Adrenal gland (tissue), 12 donors: ENCODE data around the gene ISCA1. TPM values are rescaled to one million over a fixed set of nuclear protein-coding genes. Genes with fewer than 3 reads are reported as not detected.

Source experiments
- DNase-seq, 7 donors: peaks; one replicate each; pipeline ENCODE4 v3.0.0-alpha.2; 2019 to 2020
- H3K27ac ChIP-seq, 5 donors: fragments of 200-600 bp; sonication (generic) in 4 of 5; 1 replicate in 3 of 5; 2 replicates in 2 of 5; pipeline versions ENCODE4 v1.5.1 to v1.8.0; 2016 to 2020; ENCODE audit warnings: mild to moderate bottlenecking in 1 of 5
- H3K27me3 ChIP-seq: fragments of 200-600 bp; 2 replicates; pipeline ENCODE4 v1.8.0; 2021
- H3K36me3 ChIP-seq, 2 donors: fragments of 200-600 bp; replicated peaks in 1 of 2; 1 replicate in 1 of 2; 2 replicates in 1 of 2; pipeline versions ENCODE4 v1.5.1 to v1.8.0; 2018 to 2022
- H3K4me1 ChIP-seq, 2 donors: fragments of 200-600 bp; replicated peaks in 1 of 2; 1 replicate in 1 of 2; 2 replicates in 1 of 2; pipeline versions ENCODE4 v1.5.1 to v1.8.0; 2018 to 2021
- H3K4me3 ChIP-seq, 4 donors: fragments of 200-600 bp; sonication (generic) in 3 of 4; one replicate each; pipeline ENCODE4 v1.5.1; 2016 to 2018
- H3K9me3 ChIP-seq, 3 donors: fragments of 200-600 bp; sonication (generic) in 1 of 3; replicated peaks in 1 of 3; 1 replicate in 2 of 3; 2 replicates in 1 of 3; pipeline versions ENCODE4 v1.5.1 to v1.8.0; 2016 to 2021
- POLR2A ChIP-seq, 2 donors: fragments of 450-650 bp; IDR thresholded peaks; one replicate each; pipeline ENCODE4 v1.6.1; 2017; ENCODE audit warnings: antibody characterized with exemption in 2 of 2, mild to moderate bottlenecking in 2 of 2, moderate library complexity in 1 of 2
- WGBS, 4 donors: extraction: QIAGEN DNeasy Blood & Tissue Kit in 2 of 4; methylation state at CpG; one replicate each; pipeline versions ENCODE4 v1.1.5 to v1.1.7; 2013 to 2017; 5-methylcytosine and 5-hydroxymethylcytosine counted together
- intact Hi-C, 2 donors: fragments of 100-400 bp; cut with DNase I; formaldehyde crosslinking; loops; one replicate each; pipeline versions ENCODE4 v1.14.1 to v1.15.0; 2022 to 2023
- polyA plus RNA-seq, 3 donors: library from polyadenylated mRNA; stranded (reverse); fragments of 200-250 nt in 2 of 3; fragments of 350-450 nt in 1 of 3; fragmentation: Illumina TruSeq in 1 of 3; extraction: RNeasy Lipid Tissue Mini Kit (QIAGEN cat#74804) in 1 of 3; gene quantifications; one replicate each; pipeline ENCODE4 v1.2.3, GENCODE V29; 2013 to 2014
- total RNA-seq, 9 donors: library from RNA; depleted of rRNA in 4 of 9; stranded (reverse); fragments of >200 nt in 4 of 9; fragments of 120-200 nt in 1 of 9; fragmentation: NEBNext Ultra II Directional in 1 of 9; extraction: Animal tissue kit (Norgen Biotek cat#: 25700) in 1 of 9; gene quantifications; one replicate each; pipeline versions ENCODE4 v1.1.0 to v1.2.4, GENCODE V29; 2013 to 2023
- TF ChIP-seq, protein P1 (sequence below), 6 experiments: fragments of 450-650 bp in 4 of 6; fragments of 200-600 bp in 2 of 6; sonication (generic) in 1 of 6; IDR thresholded peaks; 1 replicate in 5 of 6; 2 replicates in 1 of 6; pipeline versions ENCODE4 v1.5.1 to v1.8.0; 2016 to 2021; ENCODE audit warnings: antibody characterized with exemption in 6 of 6, mild to moderate bottlenecking in 2 of 6, moderate library complexity in 1 of 6
- donor health status: healthy with polysubstance abuse.
- donor health status: Bipolar disorder and iron deficiency.
- donor health status: DM: yes; HTN: yes; CAD: no.
- donor health status: DM: no; HTN: no; CAD: no.
- donor health status: DM: no; HTN: no; CAD: no.
- donor health status: DM: yes; HTN: yes; CAD: no.

The ISCA1 gene
- total and polyA plus RNA-seq, 12 donors, result 16.3 to 128 (median 50.7) TPM

DNA sequence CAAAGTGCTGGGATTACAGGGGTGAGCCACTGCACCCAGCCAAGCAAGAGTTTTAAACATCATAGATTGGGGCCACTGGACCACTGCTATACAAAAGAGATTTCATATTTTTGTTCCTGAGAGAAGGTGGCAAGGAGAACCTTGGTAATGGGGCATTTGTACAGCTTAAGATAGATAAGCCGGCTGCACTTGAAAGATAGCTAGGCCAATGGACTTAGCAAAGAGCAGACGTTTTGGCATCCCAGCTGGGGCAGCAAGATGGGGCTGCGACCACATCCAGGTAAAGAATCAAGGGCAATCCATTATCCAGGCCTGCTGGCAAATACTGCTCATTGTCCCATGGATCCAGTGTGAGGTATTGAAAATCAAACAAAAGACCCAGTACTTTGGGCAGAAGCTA lies 3.9 kb upstream of the ISCA1 start:
- Histone ChIP-seq H3K9me3 (no peaks in the 10 kb centered on the region), H3K36me3 (peaks cover 0 to 12% of the 10 kb centered on the region in 2 donors), H3K27ac (no peak overlapping the region), H3K4me1 (peaks cover 2 to 7% of the 10 kb centered on the region in 2 donors), H3K4me3 (no peak overlapping the region), H3K27me3 (no peaks in the 10 kb centered on the region)
- WGBS, 4 donors, result 48 to 62% (median 57%) methylated on average over 3 of the region's 3 CpGs
- intact Hi-C loops, result no loop called here
- no peak for DNase-seq
- no peak for TF ChIP-seq POLR2A (IDR thresholded peaks at IDR 0.05)
- TF ChIP-seq, protein P1, sequence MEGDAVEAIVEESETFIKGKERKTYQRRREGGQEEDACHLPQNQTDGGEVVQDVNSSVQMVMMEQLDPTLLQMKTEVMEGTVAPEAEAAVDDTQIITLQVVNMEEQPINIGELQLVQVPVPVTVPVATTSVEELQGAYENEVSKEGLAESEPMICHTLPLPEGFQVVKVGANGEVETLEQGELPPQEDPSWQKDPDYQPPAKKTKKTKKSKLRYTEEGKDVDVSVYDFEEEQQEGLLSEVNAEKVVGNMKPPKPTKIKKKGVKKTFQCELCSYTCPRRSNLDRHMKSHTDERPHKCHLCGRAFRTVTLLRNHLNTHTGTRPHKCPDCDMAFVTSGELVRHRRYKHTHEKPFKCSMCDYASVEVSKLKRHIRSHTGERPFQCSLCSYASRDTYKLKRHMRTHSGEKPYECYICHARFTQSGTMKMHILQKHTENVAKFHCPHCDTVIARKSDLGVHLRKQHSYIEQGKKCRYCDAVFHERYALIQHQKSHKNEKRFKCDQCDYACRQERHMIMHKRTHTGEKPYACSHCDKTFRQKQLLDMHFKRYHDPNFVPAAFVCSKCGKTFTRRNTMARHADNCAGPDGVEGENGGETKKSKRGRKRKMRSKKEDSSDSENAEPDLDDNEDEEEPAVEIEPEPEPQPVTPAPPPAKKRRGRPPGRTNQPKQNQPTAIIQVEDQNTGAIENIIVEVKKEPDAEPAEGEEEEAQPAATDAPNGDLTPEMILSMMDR (IDR thresholded peaks at IDR 0.05), result no peak

DNA sequence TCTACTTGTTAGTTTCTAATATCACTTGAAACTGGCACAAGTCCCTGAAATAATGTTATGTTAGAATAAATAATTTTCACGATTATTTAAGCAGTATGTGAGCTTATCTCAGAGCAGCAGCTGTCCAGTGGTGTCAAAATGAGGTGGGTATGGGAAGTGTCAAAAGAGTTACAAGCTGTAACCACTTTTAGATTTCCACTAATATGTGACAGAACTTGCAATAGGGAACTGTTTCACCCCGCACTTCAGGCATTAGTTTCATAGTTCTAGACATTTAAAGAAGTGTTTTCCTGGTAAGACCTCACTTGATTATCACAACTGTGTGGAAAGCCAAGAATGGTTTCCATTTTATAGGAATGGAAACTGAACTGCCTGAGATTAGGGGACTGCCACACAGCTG lies 2.9 kb upstream of the ISCA1 start:
- H3K27ac ChIP-seq, result no peak overlapping the region
- intact Hi-C loops, result no loop called here

DNA sequence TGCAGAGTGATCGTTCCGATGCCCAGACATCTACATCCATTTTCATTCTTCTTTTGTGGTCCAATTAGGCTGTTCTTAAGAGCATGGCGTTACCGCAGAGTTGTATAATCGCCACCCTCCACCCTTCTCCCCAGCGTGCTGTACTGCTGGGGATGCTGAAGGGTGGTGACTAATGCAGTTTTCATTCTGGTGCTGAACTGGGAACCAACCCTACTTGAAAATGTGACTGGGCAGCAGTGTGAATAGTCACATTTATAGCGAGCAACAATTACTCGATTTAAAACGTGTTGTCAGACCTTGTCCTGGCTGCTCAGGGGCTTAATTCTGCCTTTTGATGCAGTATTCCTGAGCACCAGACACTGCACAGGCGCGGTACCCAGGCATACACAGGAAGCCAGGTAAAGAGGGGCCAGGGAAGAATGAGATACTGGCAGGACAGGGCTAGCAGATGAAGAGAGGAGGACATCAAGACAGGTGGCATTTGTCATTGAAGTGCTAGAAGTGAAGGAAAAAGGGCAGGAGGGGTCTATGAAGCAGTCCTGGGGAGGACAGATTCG lies 719 bp upstream of the ISCA1 start:
- WGBS, 4 donors, result 13 to 18% (median 15%) methylated on average over 12 of the region's 12 CpGs
- TF ChIP-seq, protein P1 (IDR thresholded peaks at IDR 0.05), result no peak
- TF ChIP-seq POLR2A (IDR thresholded peaks at IDR 0.05), result no peak
- Histone ChIP-seq H3K9me3 (no peaks in the 10 kb centered on the region), H3K36me3 (peaks cover 0 to 7% of the 10 kb centered on the region in 2 donors), H3K27ac (peak overlapping the region; percentile 51 to 99 (median 98)), H3K27me3 (no peaks in the 10 kb centered on the region), H3K4me3 (peak overlapping the region; percentile 30 to 82 (median 61)), H3K4me1 (peaks cover 10 to 30% of the 10 kb centered on the region in 2 donors)
- intact Hi-C loops, result no loop called here
- DNase-seq, result peak in 1 of 7 donors; percentile 71

More for the DNA sequence above, 2.9 kb upstream of the ISCA1 start:
- DNase-seq, result no peak
- Histone ChIP-seq H3K27me3 (no peaks in the 10 kb centered on the region), H3K36me3 (peaks cover 0 to 12% of the 10 kb centered on the region in 2 donors), H3K4me1 (peaks cover 10 to 17% of the 10 kb centered on the region in 2 donors), H3K4me3 (no peak overlapping the region), H3K9me3 (no peaks in the 10 kb centered on the region)
- WGBS, 4 donors, result 50 to 75% (median 70%) methylated on average over 2 of the region's 2 CpGs
- TF ChIP-seq, protein P1 (IDR thresholded peaks at IDR 0.05), result no peak
- TF ChIP-seq POLR2A (IDR thresholded peaks at IDR 0.05), result no peak

DNA sequence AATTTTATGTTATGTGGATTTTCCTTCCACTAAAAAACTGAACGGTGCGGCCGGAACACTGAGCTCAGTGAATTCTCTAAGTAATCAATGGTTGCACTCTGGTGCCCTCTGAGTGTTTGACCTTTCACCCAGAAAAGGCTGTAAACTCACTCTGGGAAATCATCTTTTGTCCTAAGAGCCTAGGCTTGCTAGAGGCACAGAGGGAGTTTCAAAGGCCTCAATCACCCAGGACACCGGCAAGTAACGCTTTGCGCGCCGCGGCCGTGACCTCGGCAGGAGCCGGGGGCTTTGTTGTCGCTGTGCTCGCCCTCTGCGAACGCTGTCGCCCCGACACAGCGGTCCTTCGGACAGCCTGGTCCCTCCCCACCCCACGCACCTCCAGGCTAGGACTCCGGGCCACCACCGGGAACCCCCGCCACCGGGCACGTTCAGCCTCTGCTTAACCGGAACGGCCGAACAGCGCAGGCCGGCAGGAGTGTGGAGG lies 703 bp downstream of the ISCA1 start:
- no peak for DNase-seq
- Histone ChIP-seq H3K27ac (peak overlapping the region; percentile 51 to 99 (median 98)), H3K4me1 (peaks cover 10 to 40% of the 10 kb centered on the region in 2 donors), H3K4me3 (peak overlapping the region; percentile 30 to 82 (median 61)), H3K36me3 (no peaks in the 10 kb centered on the region), H3K9me3 (no peaks in the 10 kb centered on the region), H3K27me3 (no peaks in the 10 kb centered on the region)
- intact Hi-C loops, result no loop called here
- no peak for TF ChIP-seq POLR2A (IDR thresholded peaks at IDR 0.05)
- TF ChIP-seq, protein P1 (IDR thresholded peaks at IDR 0.05), result no peak
- WGBS, 4 donors, result 0 to 1% (median 0%) methylated on average over 3 to 31 of the region's 31 CpGs
